ENCODE measurements around the gene MYO1G.

MYO1G gene

DNA sequence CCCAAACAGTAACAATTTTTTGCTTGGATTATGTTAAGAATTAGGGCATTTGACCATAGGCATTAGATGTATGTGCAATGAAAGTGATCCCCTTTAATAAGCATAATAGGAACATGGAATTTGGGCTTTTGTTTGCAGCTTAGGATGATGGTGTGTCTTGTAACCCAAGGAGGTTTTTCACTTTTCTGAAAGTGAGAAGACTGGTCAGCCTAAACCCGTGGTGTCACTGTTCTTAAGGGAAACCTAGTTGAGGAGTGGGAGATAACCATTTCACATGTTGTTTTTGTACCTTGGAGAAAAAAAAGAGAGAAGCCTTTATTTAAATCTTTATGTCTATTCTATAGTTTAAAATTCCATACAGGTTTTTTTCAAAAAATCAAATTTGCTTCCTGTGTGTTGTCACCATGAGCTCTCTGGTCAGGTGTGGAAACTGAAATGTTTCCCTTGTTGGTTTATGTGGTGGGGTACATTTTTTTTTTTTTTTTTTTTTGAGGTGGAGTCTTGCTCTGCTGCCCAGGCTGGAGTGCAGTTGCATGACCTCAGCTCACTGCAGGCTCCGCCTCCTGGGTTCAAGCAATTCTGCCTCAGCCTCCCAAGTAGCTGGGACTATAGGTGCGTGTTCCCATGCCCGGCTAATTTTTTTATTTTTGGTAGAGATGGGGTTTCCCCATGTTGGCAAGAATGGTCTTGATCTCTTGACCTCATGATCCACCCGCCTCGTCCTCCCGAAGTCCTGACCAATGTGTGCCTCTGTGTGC, 28.9 kb upstream of the MYO1G start:
- Histone ChIP-seq H3K9me2 (replicated peaks; ENCODE audit: low read depth, low read length) (no peaks in the 10 kb centered on the region), H3K9ac (ENCODE audit: low read depth, low read length, poor library complexity, severe bottlenecking) (no peak overlapping the region), H3K79me2 (ENCODE audit: insufficient read depth, low read length) (peaks cover 74% of the 10 kb centered on the region), H3K4me1 (ENCODE audit: insufficient read depth, low read length, poor library complexity, severe bottlenecking) (peaks cover 40% of the 10 kb centered on the region), H3K9me3 (ENCODE audit: insufficient read depth, low read depth, low read length) (no peaks in the 10 kb centered on the region), H3K4me3 (ENCODE audit: low read length, poor library complexity, severe bottlenecking) (no peak overlapping the region), H3F3A (ENCODE audit: low read depth) (no peaks in the 10 kb centered on the region), H3K27me3 (ENCODE audit: insufficient read depth, low read length, poor library complexity, severe bottlenecking) (no peaks in the 10 kb centered on the region), H3K4me2 (ENCODE audit: low read depth, low read length, poor library complexity, severe bottlenecking) (peak overlapping the region; percentile 6), H4K20me1 (ENCODE audit: insufficient read depth, low read length, poor library complexity, severe bottlenecking) (peaks cover 19% of the 10 kb centered on the region), H2AFZ (ENCODE audit: low read length) (no peak overlapping the region), H3K36me3 (ENCODE audit: insufficient read depth, low read length) (no peaks in the 10 kb centered on the region)
- TF ChIP-seq, protein P1, sequence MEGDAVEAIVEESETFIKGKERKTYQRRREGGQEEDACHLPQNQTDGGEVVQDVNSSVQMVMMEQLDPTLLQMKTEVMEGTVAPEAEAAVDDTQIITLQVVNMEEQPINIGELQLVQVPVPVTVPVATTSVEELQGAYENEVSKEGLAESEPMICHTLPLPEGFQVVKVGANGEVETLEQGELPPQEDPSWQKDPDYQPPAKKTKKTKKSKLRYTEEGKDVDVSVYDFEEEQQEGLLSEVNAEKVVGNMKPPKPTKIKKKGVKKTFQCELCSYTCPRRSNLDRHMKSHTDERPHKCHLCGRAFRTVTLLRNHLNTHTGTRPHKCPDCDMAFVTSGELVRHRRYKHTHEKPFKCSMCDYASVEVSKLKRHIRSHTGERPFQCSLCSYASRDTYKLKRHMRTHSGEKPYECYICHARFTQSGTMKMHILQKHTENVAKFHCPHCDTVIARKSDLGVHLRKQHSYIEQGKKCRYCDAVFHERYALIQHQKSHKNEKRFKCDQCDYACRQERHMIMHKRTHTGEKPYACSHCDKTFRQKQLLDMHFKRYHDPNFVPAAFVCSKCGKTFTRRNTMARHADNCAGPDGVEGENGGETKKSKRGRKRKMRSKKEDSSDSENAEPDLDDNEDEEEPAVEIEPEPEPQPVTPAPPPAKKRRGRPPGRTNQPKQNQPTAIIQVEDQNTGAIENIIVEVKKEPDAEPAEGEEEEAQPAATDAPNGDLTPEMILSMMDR (conservative IDR thresholded peaks at IDR 0.05; ENCODE audit: low read length), result no peak
- TF ChIP-seq EZH2phosphoT487 (IDR thresholded peaks at IDR 0.05; ENCODE audit: borderline replicate concordance), result no peak

DNA sequence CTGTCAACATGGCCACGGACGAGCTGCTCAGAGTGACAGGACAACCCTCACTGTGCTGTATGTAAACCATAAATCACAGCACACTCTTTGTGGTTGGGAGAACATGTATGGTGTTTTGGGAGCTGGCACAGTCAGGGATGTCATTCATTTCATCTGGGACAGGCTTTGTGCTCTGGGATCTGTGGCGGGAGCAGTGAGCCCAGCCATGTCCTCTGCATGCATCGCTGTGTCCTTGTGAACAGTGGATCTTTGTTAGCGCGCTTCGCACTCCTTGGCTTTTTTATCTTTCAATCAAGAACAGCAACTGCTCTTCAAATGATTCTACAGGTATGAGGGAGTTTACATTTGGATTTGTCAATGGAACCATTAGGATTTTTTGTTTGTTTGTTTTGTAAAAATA, 28.3 kb upstream of the MYO1G start:
- TF ChIP-seq, protein P1 (conservative IDR thresholded peaks at IDR 0.05; ENCODE audit: low read length), result no peak
- no peak for TF ChIP-seq EZH2phosphoT487 (IDR thresholded peaks at IDR 0.05; ENCODE audit: borderline replicate concordance)
- H3K36me3 ChIP-seq (ENCODE audit: insufficient read depth, low read length), result no peaks in the 10 kb centered on the region
- H3F3A ChIP-seq (ENCODE audit: low read depth), result no peaks in the 10 kb centered on the region
- peaks cover 25% of the 10 kb centered on the region for H4K20me1 ChIP-seq (ENCODE audit: insufficient read depth, low read length, poor library complexity, severe bottlenecking)
- no peak overlapping the region for H3K4me3 ChIP-seq (ENCODE audit: low read length, poor library complexity, severe bottlenecking)
- no peaks in the 10 kb centered on the region for H3K9me3 ChIP-seq (ENCODE audit: insufficient read depth, low read depth, low read length)
- peaks cover 77% of the 10 kb centered on the region for H3K79me2 ChIP-seq (ENCODE audit: insufficient read depth, low read length)
- H3K27me3 ChIP-seq (ENCODE audit: insufficient read depth, low read length, poor library complexity, severe bottlenecking), result no peaks in the 10 kb centered on the region
- H3K9me2 ChIP-seq (replicated peaks; ENCODE audit: low read depth, low read length), result no peaks in the 10 kb centered on the region
- H2AFZ ChIP-seq (ENCODE audit: low read length), result no peak overlapping the region
- H3K4me1 ChIP-seq (ENCODE audit: insufficient read depth, low read length, poor library complexity, severe bottlenecking), result peaks cover 47% of the 10 kb centered on the region
- H3K4me2 ChIP-seq (ENCODE audit: low read depth, low read length, poor library complexity, severe bottlenecking), result peak overlapping the region; percentile 6
- no peak overlapping the region for H3K9ac ChIP-seq (ENCODE audit: low read depth, low read length, poor library complexity, severe bottlenecking)

DNA sequence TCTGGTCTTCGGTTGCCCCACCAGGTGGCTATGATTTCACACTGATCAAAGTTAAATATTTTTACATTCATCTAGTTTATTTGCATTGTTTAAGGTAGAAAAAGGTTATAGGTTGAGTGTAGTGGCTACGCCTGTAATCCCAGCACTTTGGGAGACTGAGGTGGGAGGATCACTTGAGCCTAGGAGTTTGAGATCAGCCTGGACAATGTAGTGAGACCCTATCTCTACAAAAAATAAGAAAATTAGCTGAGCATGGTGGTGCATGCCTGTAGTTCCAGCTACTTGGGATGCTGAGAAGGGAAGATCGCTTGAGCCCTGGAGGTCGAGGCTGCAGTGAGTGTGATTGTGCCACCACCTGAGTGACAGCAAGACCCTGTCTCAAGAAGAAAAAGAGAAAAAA, 25.0 kb upstream of the MYO1G start:
- Histone ChIP-seq H3K79me2 (ENCODE audit: insufficient read depth, low read length) (peaks cover 85% of the 10 kb centered on the region), H3K9me3 (ENCODE audit: insufficient read depth, low read depth, low read length) (no peaks in the 10 kb centered on the region), H4K20me1 (ENCODE audit: insufficient read depth, low read length, poor library complexity, severe bottlenecking) (peaks cover 43% of the 10 kb centered on the region), H3K4me1 (ENCODE audit: insufficient read depth, low read length, poor library complexity, severe bottlenecking) (peaks cover 58% of the 10 kb centered on the region), H3K9me2 (replicated peaks; ENCODE audit: low read depth, low read length) (no peaks in the 10 kb centered on the region), H3K9ac (ENCODE audit: low read depth, low read length, poor library complexity, severe bottlenecking) (no peak overlapping the region), H2AFZ (ENCODE audit: low read length) (no peak overlapping the region), H3K4me3 (ENCODE audit: low read length, poor library complexity, severe bottlenecking) (no peak overlapping the region), H3K27me3 (ENCODE audit: insufficient read depth, low read length, poor library complexity, severe bottlenecking) (no peaks in the 10 kb centered on the region), H3K36me3 (ENCODE audit: insufficient read depth, low read length) (no peaks in the 10 kb centered on the region), H3K4me2 (ENCODE audit: low read depth, low read length, poor library complexity, severe bottlenecking) (peak overlapping the region; percentile 88), H3F3A (ENCODE audit: low read depth) (peaks cover 3% of the 10 kb centered on the region; the same call in 1 of the 2 replicates)
- no peak for TF ChIP-seq EZH2phosphoT487 (IDR thresholded peaks at IDR 0.05; ENCODE audit: borderline replicate concordance)
- TF ChIP-seq, protein P1 (conservative IDR thresholded peaks at IDR 0.05; ENCODE audit: low read length), result no peak

All from Loucy (cell line).